Adrenal gland (tissue), 5 donors: Measurements from ENCODE around the gene CDH4.

Experiments used
- CTCF ChIP-seq, 6 experiments: fragments of 450-650 bp in 4 of 6; fragments of 200-600 bp in 2 of 6; sonication (generic) in 1 of 6; IDR thresholded peaks; 1 replicate in 5 of 6; 2 replicates in 1 of 6; pipeline versions ENCODE4 v1.5.1 to v1.8.0; 2016 to 2021; ENCODE audit warnings: antibody characterized with exemption in 6 of 6, mild to moderate bottlenecking in 2 of 6, moderate library complexity in 1 of 6
- POLR2A ChIP-seq, 2 donors: fragments of 450-650 bp; IDR thresholded peaks; one replicate each; pipeline ENCODE4 v1.6.1; 2017; ENCODE audit warnings: antibody characterized with exemption in 2 of 2, mild to moderate bottlenecking in 2 of 2, moderate library complexity in 1 of 2
- donor health status: DM: no; HTN: no; CAD: no.

- TF ChIP-seq CTCF (IDR thresholded peaks at IDR 0.05): no peak
- TF ChIP-seq POLR2A (IDR thresholded peaks at IDR 0.05): no peak
Observed at GRCh38 chr20:61585764-61586163, 333.7 kb downstream of the CDH4 start.
